ENCODE data around the gene POLA1.

DNA sequence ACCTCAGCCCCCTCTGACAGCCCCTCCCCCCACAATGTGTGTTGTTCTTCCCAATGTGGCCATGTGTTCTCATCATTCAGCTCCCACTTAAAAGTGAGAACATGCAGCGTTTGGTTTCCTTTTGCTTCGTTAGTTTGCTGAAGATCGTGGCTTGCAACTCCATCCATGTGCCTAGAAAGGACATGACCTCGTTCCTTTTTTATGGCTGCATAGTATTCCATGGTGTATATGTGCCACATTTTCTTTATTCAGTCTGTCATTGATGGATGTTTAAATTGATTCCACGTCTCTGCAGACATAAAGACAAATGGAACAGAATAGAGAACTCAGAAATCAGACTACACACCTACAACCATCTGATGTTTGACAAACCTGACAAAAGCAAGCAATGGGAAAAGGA lies 276.1 kb downstream of the POLA1 start:
- TF ChIP-seq YY1 (IDR thresholded peaks at IDR 0.05; ENCODE audit: insufficient read depth, insufficient read length) (no peak), ZNF274 (IDR thresholded peaks at IDR 0.05; ENCODE audit: low read depth, low read length) (no peak), SUZ12 (IDR thresholded peaks at IDR 0.05; ENCODE audit: extremely low read depth, insufficient read depth, insufficient read length) (no peak)

Measured in NT2/D1 (cell line).